Left lobe of liver (tissue), 2 donors: ENCODE data around the gene TEX9. TPM values are rescaled to one million over a fixed set of nuclear protein-coding genes. Genes with fewer than 3 reads are reported as not detected.
A peak's percentile ranks its signal among the peaks of the same experiment; 100 is the strongest.
"Not testable (repeated sequence)": the region's sequence is repeated elsewhere in the genome, so short reads cannot be mapped to it uniquely, and the experiment has no call there.

Experiments used
- ATAC-seq: fragments of 200-7000 bp; cut with Tn5 transposase; one replicate; pipeline ENCODE4 v1.9.1; 2020; ENCODE audit warnings: mild to moderate bottlenecking, moderate library complexity
- DNase-seq: peaks from one replicate; pipeline ENCODE4 v3.0.0-alpha.2; 2020; ENCODE audit warnings: low spot score
- total RNA-seq: library from RNA; stranded (reverse); gene quantifications from one replicate; pipeline ENCODE4 v1.2.1, GENCODE V29; 2021
- donor health status: DM: no; HTN: no; CAD: no; lungs with moderate emphysema.
- donor health status: DM: no; HTN: yes; CAD: no.

The TEX9 gene
- total RNA-seq = 0.81 TPM

DNA sequence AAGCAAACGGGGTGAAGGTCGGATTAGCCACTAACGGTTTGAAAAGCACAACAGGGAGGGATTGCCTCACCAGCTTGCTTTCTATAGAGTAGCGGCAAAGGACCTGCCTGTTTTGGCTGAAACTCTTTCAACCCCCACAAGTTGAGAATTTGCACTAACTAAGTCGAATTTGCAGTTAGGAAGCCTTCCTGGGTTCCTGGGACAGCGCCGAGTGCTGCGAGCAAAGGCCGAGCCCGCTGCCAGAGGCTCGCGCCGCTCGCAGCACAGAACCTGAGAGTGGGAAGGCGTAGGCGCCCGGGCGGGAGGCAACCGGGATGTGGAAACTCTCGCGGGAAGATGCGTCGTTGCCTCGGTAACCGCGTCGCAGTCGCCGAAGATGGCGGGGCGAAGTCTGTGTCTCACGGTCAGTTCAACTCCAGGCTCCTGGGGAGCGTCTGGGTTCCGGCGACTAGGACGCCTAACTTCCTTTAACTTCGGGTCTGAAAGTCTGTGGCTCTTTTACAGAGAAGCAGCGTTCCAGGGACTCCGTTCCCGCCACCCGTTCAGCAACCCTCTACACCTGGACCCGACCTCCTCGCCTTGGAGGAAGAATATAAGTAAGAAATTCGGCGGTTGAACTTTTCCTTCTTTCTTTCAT, at the start of gene TEX9:
Gene TEX9 (plus strand): TSS at position 352 of the 637 bp plus-strand sequence. CDS start 25 bp downstream, at position 377.
- peak; percentile 99 for ATAC-seq
- peak; percentile 91 for DNase-seq

DNA sequence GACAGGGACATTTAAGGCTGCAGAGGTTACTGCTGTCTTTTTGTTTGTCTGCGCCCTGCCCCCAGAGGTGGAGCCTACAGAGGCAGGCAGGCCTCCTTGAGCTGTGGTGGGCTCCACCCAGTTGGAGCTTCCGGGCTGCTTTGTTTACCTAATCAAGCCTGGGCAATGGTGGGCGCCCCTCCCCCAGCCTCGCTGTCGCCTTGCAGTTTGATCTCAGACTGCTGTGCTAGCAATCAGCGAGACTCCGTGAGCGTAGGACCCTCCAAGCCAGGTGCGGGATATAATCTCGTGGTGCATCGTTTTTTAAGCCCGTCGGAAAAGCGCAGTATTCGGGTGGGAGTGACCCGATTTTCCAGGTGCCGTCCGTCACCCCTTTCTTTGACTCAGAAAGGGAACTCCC, 48.7 kb upstream of the TEX9 start:
- not testable (repeated sequence) for DNase-seq

DNA sequence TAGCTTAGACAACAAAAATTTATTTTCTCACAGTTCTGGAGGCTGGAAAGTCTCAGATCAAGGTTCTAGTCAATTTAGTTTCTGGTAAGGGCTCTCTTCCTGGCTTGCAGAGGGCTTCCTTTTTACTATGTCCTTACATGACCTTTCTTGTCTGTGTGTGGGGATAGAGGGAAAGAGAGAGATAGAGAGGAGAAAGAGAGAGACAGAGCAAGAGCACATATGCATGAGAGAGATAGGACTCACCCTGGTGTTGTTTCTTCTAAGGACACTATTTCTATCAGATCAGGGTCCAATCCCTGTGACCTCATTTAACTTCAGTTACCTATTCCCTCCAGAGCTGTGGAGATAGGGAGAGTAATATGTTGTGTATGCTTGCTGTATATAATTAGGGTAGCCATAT, 44.9 kb upstream of the TEX9 start:
- ATAC-seq (no peak), DNase-seq (no peak)

More for the DNA sequence above, 48.7 kb upstream of the TEX9 start:
- not testable (repeated sequence) for ATAC-seq

DNA sequence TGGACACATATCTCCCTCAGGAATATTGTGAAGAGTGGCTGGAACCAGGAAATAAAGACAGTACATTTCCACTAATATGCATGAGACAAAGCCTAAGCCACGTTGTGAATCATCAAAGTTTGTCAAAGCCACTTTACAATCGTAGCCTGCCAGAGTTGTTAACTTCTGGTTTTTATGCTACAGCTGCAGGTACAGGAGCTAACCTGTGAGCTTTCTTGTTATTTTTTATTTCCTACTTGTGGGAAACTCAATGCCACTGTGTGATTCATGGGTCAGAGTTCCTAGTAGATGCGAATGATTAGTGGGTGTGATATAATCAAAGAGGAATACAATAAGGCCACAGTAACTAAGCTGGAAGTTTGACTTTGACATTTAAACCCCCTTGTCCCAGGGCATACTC, 44.4 kb upstream of the TEX9 start:
- DNase-seq (no peak), ATAC-seq (no peak)

DNA sequence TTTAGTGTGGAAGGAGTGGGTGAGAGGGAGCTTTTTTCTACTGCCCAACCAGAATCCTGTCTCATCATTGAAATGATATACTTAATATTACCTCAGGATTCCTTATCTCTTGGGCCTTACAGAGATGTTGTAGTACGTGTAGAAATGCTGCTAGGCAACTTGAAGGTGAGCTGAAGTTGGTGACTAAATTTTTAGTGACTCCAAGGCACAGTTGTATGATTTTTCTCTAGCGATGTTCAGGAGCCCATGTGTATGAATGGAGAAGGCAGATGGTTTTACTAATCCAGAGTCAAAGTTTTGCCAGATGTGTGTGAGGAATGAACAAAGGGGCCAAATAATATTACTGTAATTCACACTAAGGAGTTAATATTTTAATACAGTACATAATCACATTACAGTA, 42.8 kb upstream of the TEX9 start:
- DNase-seq (no peak), ATAC-seq (no peak)

DNA sequence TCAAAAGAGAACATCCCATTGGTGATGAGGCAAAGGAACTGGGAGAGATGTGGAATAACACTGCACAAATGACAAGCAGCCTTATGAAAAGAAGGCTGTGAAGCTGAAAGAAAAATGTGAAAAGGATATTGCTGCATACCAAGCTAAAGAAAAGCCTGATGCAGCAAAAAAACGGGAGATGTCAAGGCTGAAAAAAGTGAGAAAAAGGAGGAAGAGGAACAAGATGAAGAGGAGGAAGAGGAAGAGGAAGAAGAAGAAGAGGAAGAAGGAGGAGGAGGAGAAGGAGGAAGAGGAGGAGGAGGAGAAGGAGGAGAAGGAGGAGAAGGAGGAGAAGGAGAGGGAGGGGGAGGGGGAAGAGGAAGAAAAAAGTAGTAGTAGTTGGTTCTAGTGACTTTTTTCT, 41.8 kb upstream of the TEX9 start:
- ATAC-seq = no peak
- DNase-seq = no peak

DNA sequence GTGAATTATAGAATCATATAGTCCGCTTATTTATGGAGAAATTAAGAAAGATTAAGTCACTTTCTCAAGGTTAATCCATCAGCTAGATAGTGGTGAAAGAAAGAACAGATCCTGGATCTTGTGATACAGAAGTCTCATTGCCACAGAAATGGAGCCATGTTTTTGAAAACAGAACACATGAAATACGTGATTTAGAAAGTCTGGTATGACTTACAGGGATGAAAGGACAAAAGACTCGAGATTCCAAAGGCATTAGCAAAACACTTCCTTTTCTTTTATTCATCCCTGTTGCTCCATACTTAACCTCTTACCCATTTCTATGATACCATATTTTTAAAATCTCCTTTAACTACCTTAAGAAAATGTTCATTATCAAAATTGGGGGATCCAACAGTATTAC, 40.0 kb upstream of the TEX9 start:
- DNase-seq (no peak), ATAC-seq (no peak)

DNA sequence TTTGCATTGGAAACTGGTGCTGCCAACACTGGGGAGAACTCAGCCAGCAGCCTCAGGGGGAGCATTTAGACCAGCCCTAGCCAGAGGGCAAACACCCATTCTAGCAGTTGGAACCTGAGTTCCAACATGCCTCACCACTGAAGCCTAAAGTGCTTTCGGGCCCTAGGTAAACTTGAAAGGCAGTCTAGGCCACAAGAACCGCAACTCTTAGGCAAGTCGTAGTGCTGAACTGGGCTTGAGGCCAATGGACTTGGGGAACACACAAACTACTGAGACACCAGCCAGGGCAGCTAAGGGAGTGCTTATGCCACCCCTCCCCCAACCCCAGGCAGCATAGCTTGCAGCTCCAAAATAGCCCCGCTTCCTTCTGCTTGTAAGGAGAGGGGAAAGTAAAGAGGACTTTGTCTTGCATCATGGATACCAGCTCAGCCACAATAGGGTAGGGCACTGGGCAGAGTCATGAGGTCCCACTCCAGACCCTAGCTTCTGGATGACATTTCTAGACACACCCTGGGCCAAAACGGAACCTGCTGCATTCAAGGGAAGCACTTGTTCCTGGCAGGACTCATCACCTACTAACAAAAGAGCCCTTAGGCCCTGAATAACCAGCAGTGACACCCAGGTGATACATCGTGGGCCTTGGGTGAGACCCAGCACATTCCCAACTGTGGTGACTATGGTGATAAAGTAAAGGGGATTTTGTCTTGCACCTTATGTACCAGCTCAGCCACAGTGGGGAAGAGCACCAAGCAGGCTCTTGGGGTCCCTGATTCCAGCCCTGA, 37.3 kb upstream of the TEX9 start:
- no peak for ATAC-seq
- DNase-seq = no peak

DNA sequence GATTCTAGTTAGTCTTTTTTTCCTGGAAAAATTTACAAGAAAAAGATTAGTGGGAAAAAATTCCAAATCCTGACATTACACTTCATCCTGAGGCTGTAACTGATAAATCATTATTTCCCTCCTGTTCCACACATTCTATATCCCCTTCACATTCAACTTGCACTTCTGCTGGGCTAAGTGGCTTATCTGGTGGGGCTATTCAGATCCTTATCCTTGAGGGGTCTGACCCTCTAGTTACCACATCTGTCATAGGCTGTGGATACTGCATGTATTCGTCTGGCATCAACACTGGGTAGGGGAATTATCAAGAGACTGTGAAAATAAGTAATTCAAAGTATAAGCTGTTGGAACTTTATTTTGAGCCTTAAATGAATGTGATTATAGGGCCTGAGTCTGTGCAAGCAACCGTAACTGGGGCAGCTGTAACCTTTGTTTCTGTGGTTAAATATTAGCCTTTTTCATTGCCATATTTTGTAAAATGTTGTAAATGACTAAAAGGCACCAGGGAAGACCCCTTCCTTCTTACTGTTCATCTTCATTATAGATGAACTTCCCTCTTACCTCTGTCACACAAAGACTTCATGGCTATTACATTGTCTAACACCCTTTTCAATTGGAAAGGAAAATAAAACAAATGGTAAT, 28.0 kb upstream of the TEX9 start:
- ATAC-seq = no peak

DNA sequence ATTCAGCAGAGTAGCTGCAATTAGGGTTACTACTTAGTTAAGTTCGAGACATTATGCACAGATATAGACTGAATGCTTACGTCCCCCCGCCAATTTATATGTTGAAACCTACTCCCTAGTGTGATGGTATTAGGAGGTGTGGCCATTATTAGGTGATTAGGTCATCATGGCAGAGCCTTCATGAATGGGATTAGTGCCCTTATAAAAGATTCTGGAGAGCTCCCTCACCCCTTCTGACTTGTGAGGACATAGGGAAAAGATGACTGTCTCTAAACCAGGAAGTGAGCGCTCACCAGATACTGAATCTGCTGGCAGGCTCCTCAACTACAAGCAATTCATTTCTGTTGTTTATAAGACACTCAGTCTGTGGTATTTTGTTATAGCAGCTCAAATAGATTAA, 25.6 kb upstream of the TEX9 start:
- ATAC-seq = no peak
- DNase-seq = no peak

More for the DNA sequence above, 28.0 kb upstream of the TEX9 start:
- DNase-seq = no peak

DNA sequence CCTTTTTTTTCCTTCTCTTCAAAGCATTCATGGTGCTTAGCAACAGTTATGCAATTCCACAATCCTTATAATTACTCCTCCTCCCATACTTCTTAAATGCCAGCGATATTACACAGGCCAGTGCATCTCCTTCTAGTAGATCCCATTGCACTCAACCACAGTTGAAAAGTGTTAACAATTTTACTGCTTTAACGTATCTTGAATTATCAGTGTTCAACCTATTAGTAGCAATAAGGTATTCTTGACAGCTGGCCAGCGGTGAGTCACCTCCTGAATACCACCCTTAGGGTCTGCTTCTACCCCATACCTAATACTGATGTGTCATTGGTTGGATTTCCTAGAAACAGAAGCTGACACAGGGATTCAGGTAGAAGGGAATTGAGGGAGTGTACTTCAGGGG, 24.0 kb upstream of the TEX9 start:
- ATAC-seq = no peak
- no peak for DNase-seq

DNA sequence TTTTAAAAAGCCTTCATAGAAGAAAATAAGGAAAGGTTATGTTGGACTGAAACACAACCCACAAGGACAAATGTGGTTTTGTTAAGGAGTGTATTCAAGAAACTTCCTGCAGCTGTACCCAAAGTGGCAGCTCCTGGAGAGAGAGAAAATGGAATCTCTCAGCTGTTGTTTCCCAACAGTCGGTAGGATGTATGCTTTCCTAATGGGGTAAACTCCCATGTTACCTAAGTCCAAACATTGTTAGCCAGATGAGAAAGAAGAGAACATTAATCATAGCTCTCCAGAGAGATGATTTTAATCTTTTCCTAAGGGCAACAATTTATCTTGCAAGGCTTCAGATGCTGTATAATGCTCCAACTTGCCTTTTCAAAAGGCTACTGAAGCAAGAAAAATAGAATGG, 22.6 kb upstream of the TEX9 start:
- DNase-seq = no peak
- ATAC-seq = no peak

DNA sequence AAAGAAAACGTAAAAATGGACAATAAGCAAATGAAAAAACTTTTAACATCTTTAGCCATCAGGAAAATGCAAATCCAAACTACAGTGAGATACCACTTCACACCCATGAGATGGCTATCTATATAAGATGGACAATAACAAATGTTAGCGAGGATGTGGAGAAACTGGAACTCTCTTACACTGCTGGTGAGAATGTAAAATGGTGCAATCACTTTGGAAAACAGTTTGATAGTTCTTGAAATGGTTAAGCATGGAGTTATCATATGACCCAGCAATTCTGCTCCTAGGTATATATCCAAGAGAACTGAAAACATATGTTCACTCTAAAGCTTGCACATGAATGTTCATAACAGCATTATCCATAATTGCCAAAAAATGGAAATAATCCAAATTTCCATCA, 21.3 kb upstream of the TEX9 start:
- no peak for ATAC-seq
- no peak for DNase-seq

DNA sequence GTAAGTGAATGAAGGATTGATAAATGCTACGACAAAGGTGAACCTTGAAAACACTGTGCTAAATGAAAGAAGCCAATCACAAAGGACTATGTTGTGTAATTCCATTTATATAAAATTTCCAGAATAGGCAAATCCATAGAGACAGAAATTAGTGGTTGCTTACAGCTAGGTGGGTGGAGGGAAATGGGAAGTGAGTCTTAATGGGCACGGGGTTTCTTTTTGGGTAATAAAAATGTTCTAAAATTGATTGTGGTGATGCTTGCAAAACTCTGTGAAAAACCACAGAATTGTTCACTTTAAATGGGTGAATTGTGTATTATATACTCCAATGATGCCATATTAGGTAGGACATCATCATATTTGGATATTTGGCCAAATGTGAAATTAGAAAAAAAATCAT, 20.9 kb upstream of the TEX9 start:
- ATAC-seq (no peak), DNase-seq (no peak)

DNA sequence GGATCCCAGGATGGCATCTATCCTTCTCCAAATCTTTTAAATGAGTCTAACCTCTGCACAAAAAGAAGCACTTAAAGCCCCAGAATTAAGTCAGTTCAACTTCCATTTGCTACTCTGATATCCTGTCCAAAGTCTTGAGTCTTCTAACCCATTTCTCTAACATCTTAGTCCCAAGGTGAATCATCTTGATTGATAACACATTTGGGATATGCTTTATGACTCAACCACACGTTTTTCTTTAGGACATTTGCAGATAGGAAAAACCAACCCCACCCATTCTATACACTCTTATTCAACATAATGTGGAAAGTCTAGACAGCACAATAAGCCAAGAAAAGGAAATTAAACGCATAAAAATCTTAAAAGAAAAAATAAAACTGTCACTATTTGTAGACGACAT, 18.8 kb upstream of the TEX9 start:
- no peak for ATAC-seq
- no peak for DNase-seq

DNA sequence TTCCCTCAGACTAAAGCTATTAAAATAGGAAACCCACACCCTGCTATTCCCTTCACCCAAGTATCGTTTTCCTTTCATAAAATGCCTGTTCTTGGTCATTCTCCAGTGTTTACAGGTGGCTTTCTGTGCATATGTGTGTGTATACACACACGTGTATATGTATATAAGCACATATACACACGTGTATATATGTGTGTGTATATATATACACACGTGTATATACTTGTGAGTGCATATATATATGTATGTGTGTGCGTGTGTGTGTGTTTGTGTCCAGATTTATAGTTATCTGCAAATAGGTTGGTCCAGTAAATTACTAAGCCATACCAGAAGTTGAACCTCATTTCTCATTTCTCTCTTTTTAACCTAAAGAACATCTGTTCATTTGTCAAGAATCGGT, 15.7 kb upstream of the TEX9 start:
- no peak for DNase-seq
- no peak for ATAC-seq

DNA sequence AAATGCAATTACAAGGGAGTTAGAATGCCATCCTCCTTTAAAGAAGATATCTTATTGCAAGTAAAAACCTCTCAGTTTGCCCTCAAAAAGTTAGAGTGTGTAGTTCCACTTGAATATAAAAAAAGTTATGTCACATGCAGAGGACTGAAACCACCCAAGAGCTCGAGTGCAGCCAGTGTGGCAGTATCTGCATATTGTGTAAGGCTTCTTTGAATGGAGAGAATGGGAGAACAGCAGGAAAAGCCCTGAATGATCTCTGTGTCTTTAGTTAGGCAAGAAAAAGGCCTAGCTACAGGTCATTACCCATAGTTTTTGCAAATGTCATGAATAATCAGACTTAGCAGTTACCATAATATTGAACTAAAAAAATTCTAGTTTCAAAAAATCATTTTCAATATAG, 13.9 kb upstream of the TEX9 start:
- ATAC-seq = no peak
- DNase-seq = no peak

DNA sequence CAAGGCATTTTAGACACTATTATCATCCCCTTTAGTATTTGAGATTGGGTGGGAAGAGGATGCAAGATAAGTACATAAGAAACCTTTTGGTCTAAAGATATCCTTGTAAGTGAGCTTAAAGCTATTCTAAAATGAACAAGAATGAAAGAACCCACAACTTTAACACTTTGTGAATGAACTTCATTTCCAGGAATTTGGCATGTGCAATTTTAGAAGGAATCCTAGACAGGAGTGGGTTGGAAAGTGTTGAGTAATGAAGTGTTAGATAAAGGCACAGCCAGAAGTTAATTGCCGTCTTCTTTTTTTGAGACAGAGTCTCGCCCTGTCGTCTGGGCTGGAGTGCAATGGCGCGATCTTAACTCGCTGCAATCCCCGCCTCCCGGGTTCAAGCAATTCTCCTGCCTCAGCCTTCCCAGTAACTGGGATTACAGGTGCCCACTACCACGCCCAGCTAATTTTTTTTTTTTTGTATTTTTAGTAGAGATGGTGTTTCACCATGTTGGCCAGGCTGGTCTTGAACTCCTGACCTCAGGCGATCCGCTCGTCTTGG, 13.2 kb upstream of the TEX9 start:
- ATAC-seq = no peak
- DNase-seq = no peak

DNA sequence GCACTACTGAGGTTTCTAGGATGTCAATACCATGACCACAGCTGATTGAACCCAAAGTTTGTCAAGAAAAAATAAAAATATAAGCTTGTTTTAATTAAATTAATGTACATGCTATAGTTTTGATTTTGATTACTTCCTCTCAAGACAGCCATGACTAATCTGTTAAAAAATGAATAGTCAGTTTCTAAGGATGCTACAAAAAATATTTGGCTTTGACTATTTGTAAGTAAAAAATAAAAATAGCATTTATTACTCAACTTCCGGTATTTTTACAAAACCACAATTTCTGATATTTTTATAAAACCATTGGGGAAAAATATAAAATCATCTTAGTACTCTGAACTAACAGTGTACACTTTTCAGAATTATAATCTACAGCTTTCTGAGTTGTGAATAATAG, 12.1 kb upstream of the TEX9 start:
- no peak for DNase-seq
- ATAC-seq = no peak

DNA sequence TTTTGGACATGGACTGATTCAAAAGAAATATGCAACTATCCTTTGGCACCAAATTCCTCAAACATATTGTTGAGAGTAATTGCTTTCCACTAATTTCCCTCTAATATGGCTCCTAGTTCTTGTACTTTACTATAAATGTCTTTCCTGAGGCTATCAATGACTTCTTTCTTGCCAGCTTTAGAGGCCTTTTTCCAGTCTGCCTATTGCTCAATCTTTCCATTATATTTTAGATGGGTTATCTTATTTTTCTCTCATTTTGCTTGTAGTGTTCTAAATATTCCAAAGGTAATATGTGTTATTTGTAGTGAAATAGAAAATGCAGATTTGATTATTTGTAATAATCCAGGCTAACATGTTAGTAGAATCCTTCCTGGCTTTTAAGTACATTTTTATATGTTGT, 11.5 kb upstream of the TEX9 start:
- ATAC-seq (no peak), DNase-seq (no peak)

DNA sequence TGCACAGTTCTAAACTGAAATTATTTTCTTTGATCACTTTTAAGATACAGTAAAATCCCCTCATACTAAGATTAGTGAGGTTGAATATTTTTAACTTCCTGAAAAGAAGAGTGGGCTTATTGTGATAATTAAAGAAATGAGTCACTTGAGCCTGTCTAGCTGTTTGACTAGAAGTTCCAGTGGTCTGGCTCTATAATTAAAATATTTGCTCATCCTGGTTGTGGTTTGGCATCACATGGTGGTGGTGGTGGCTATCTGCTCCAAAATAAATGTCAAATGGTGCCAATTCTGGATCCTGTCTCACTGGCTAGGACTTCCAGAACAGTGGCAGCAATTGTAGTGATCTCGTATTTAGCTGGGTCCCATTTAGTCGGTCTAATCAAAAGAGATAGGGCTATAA, 8.6 kb upstream of the TEX9 start:
- DNase-seq (no peak), ATAC-seq (no peak)

DNA sequence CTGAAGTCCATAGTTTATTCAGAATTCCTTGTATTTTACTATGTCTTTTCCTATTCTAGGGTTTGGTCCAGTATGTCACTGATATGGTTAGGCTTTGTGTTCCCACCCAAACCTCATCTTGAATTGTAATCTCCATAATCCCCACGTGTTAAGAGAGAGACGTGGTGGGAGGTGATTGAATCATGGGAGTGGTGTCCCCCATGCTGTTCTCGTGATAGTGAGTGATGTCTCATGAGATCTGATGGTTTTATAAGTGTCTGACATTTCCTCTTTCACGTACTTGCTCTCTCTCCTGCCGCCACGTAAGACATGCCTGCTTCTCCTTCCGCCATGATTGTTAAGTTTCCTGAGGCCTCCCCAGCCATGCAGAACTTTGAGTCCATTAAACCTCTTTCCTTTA, 6.6 kb upstream of the TEX9 start:
- DNase-seq (no peak), ATAC-seq (no peak)
